GM18526 (cell line): Measurements from ENCODE around the gene BICD1.

Experiments
- POLR2A ChIP-seq: IDR thresholded peaks from 3 replicates; pipeline ENCODE4 v1.6.1; 2011; ENCODE audit not compliant: insufficient read length; ENCODE audit errors: extremely low read depth

BICD1 gene

GRCh38 chr12:32155961-32156529, 49.4 kb downstream of the BICD1 start:
- TF ChIP-seq POLR2A: no peak

DNA sequence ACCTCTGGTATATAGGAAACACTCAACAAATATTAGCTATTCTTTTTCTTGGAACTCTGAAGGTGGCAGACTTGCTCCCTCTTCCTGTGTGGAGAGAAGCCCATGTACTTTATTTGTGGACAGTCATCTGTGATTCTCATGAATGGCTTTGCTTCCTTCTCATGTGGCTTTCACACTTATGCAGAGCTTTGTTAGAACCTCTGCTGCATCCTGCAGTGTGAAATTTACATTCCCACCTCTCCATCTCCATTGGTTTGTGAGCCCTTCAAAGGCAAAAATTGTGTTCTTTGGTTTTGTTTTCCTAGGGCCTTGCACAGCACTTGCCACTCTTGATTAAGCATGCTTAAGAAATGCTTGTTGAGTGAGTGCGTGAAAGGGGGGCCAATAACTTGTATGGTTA, 51.9 kb downstream of the BICD1 start:
- TF ChIP-seq POLR2A: no peak

- no peak for TF ChIP-seq POLR2A
Measured at GRCh38 chr12:32159381-32159780, 52.7 kb downstream of the BICD1 start.

DNA sequence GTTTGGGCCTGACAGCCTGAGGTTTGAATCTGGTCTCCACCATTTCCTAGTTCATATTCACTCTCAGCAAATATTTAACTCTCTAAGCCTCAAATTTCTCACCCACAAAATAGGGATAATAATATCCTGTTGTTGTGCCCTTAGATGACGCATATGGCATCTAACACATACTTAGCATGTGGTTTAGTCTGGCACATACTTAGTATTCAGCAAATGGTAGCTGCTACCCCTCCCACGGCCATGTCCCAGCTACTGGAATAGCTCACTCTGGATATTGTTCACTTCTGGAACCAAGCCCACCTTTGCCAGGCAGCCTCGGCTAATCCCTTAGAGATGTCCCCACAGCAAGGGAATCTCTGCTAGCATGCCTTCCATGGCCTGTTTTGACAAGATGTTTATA, 53.3 kb downstream of the BICD1 start:
- TF ChIP-seq POLR2A: no peak

DNA sequence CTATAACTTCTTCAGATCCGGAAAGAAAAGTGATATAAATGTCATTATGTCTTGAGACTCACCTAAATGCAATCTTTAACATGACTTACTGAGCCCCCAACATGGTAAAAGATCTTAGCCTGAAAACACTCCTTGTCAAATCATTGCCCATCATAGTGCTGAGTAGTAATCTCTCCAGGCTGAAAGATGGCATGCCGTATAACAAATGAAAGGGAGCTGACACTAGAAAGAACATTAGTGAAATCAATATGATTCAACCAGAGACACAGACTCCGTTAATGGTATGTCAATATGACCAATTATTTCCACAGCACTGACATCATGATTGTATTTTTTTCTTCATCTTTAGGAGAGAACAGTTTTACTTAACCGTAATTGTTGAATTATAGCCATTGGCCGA, 54.4 kb downstream of the BICD1 start:
- no peak for TF ChIP-seq POLR2A

DNA sequence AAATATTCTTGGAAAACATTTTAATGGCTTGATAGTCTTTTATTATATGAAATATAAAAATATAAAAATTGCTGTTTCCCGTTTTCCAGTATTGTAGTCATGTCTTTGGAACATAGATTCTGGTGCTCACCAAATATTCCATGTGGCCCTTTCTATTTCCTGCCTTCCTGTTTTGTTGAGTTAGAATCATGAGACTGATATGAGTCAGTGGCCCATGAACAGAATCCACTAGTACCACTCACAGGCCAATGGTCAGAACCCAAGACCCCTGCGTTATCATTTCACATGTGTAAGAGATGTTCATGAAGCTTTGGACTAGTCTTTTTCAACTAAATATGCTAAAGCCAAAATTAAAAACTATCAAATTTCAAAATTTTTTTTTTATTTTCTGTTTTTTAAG, 56.9 kb downstream of the BICD1 start:
- no peak for TF ChIP-seq POLR2A

DNA sequence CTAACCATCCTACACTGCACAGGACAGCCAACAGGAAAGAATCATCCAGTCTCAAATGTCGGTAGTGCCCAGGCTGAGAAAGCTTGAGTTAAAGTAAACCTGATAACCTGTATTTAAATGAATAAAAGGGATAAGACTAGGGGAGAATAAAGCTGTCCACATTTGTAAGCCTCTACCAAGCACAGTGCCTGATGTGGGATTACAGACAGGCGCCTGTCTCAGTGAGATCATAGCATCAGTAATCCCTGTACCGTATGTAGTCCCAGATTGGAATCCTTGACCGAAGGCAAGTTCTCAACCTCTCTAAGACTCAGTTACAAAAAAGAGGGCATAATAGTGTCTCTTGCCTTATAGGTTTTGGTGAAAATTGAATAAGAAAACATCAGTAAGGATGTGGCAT, 59.9 kb downstream of the BICD1 start:
- TF ChIP-seq POLR2A: no peak

GRCh38 chr12:32170437-32170998, 63.9 kb downstream of the BICD1 start:
- no peak for TF ChIP-seq POLR2A

DNA sequence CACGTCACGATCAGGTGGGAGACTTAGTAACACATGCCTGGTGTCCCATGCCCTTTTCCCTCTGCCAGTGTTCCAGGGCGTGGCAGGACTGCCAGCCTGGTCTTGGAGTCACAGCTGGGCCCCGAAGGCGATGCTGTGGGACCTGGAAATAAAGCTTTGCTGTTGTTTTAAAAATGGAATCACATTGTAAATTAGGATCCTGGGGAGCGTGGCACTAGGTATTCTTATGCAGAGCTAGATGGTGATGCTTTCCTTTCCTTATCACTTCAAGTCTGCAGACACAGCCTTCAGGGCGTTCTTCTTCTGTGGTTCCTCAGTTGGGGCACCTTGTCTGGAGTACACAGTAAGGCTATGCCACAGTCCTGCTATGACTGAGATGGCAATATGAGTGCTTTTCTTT, 64.6 kb downstream of the BICD1 start:
- no peak for TF ChIP-seq POLR2A

DNA sequence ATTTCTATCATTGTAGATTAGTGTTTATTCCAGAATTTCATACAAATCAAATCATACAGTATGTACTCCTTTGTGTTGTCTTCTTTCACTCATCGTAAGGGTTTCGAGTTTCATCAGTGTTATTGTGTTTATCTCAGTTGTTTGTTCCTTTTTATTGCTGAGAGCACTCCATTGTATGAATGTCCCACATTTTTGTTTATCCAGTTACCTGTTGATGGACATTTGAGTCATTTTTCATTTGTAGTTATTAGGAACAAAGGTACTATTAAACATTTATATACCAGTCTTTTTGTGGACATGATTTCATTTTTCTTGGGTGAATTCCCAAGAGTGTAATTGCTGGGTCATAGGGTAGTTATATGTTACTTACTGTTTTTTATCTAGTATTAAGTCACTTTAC, 70.0 kb downstream of the BICD1 start:
- TF ChIP-seq POLR2A: no peak

GRCh38 chr12:32178341-32179010, 71.8 kb downstream of the BICD1 start:
- TF ChIP-seq POLR2A: no peak

DNA sequence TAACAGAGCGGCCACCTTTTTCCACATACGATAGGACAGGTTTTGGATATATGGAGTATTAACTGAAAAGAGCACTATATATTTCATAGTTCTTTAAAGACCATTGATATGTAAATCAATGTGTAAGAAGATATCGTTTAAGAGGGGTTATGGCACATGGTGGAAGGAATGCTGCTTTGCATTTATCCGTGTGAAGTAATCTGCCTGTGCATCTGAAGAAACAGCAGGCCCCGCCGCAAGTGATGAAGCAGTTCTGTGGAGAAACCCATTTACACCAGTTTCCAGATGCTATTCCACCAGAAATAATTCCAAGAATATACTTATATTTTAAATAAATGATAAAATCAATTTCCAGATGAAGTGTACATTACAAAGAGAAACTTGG, 72.4 kb downstream of the BICD1 start:
- TF ChIP-seq POLR2A: no peak

GRCh38 chr12:32181498-32182175, 75.0 kb downstream of the BICD1 start:
- no peak for TF ChIP-seq POLR2A

DNA sequence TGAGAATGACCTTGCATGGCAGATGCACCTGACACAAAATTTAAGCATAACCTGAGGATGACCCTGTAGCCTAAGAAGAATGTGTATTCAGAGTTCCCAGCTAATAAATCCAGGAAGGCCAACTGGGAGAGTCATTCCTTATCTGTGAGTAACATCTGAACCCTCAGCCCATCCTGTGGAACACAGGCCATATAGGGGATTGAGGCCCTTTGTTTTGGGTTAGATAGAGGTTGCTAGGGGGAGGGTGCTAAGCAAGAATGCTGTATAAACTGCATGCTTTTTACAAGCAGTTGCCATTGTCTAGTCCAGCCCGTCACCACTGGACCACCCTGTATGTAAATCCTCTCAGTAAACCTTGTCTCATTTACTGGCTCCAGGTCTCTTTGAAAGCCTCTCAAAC, 77.0 kb downstream of the BICD1 start:
- TF ChIP-seq POLR2A: no peak

DNA sequence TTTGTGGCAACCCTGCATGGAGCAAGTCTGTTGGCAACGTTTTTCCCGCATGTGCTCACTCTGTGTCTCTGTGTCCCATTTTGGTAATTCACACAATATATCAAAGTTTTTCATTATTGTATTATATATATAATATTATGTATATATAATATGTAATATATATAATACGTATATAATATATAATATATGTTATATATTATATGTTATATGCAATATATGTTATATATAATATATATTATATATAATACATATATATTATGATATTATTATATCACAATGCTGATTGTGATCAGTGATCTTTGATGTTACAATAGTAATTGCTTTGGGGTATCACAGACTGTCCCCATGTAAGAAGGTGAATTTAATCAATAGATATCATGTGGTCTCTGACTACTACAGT, 84.8 kb downstream of the BICD1 start:
- TF ChIP-seq POLR2A: no peak

DNA sequence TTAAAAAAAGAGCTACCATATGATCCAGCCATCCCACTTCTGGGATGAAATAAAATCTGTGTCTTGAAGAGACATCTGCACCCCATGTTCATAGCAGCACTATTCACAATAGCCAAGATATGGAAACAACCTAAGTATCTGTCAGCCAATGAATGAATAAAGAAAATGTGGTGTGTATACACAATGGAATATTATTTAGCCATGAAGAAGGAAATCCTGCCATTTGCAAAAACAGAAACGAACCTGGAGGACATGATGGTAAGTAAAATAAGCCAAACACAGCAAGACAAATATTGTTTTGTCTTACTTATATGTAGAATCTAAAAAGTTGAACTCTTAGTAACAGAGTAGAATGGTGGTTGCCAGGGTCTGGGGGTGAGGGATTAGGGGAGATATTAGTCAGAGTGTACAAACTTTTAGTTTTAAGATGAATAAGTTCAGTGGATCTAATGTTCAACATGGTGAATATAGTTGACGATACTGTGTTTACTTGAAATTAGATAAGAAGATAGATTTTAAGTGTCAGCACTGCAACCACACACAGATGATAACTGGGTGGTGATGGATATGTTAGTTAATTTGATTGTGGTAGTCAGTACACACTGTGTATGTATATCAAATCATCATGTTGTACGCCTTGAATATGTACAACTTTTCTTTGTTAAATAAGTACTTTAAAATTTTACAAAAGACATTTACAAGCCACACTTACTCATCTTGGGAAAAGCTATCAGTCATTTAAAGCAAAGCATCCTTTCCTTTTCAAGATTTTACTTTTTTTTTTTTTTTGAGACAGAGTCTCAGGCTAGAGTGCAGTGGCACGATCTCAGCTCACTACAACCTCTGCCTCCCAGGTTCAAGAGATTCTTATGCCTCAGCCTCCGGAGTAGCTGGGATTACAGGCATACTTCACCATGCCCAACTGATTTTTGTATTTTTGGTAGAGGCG, 89.9 kb downstream of the BICD1 start:
- TF ChIP-seq POLR2A: no peak

GRCh38 chr12:32197421-32197820, 90.8 kb downstream of the BICD1 start:
- TF ChIP-seq POLR2A: no peak
